ENCODE measurements around the gene NT5E.
"Not testable (repeated sequence)": the region's sequence is repeated elsewhere in the genome, so short reads cannot be mapped to it uniquely, and the experiment has no call there.

The NT5E gene

GRCh38 chr6:85449818-85450759 lies at the start of gene NT5E:
Gene NT5E, plus strand, starts transcription at chr6:85450083. Its CDS starts 57 bp downstream, at chr6:85450140.
- no peak for DNase-seq (ENCODE audit: low read depth in 1 of 2, low spot score in 1 of 2)

- no peak for DNase-seq (ENCODE audit: low read depth in 1 of 2, low spot score in 1 of 2)
Measured at GRCh38 chr6:85400331-85400730, 49.6 kb upstream of the NT5E start.

GRCh38 chr6:85401186-85402021 lies 48.5 kb upstream of the NT5E start:
- no peak for DNase-seq (ENCODE audit: low read depth in 1 of 2, low spot score in 1 of 2)

GRCh38 chr6:85402071-85402470 lies 47.8 kb upstream of the NT5E start:
- DNase-seq (ENCODE audit: low read depth in 1 of 2, low spot score in 1 of 2), result no peak

GRCh38 chr6:85402922-85403321 lies 47.0 kb upstream of the NT5E start:
- DNase-seq (ENCODE audit: low read depth in 1 of 2, low spot score in 1 of 2), result no peak

GRCh38 chr6:85403331-85404015 lies 46.4 kb upstream of the NT5E start:
- no peak for DNase-seq (ENCODE audit: low read depth in 1 of 2, low spot score in 1 of 2)

- DNase-seq (ENCODE audit: low read depth in 1 of 2, low spot score in 1 of 2), result not testable (repeated sequence)
Measured at GRCh38 chr6:85404016-85404563, 45.8 kb upstream of the NT5E start.

- no peak for DNase-seq (ENCODE audit: low read depth in 1 of 2, low spot score in 1 of 2)
Measured at GRCh38 chr6:85404564-85405174, 45.2 kb upstream of the NT5E start.

GRCh38 chr6:85405175-85405852 lies 44.6 kb upstream of the NT5E start:
- no peak for DNase-seq (ENCODE audit: low read depth in 1 of 2, low spot score in 1 of 2)

GRCh38 chr6:85405853-85406198 lies 44.1 kb upstream of the NT5E start:
- DNase-seq (ENCODE audit: low read depth in 1 of 2, low spot score in 1 of 2), result no peak

GRCh38 chr6:85406641-85407075 lies 43.2 kb upstream of the NT5E start:
- no peak for DNase-seq (ENCODE audit: low read depth in 1 of 2, low spot score in 1 of 2)

GRCh38 chr6:85408039-85408438 lies 41.8 kb upstream of the NT5E start:
- DNase-seq (ENCODE audit: low read depth in 1 of 2, low spot score in 1 of 2), result no peak

GRCh38 chr6:85412911-85413430 lies 36.9 kb upstream of the NT5E start:
- DNase-seq (ENCODE audit: low read depth in 1 of 2, low spot score in 1 of 2), result no peak

GRCh38 chr6:85416049-85416448 lies 33.8 kb upstream of the NT5E start:
- no peak for DNase-seq (ENCODE audit: low read depth in 1 of 2, low spot score in 1 of 2)

GRCh38 chr6:85416766-85417165 lies 33.1 kb upstream of the NT5E start:
- no peak for DNase-seq (ENCODE audit: low read depth in 1 of 2, low spot score in 1 of 2)

- no peak for DNase-seq (ENCODE audit: low read depth in 1 of 2, low spot score in 1 of 2)
Measured at GRCh38 chr6:85417336-85417735, 32.5 kb upstream of the NT5E start.

GRCh38 chr6:85418059-85418458 lies 31.8 kb upstream of the NT5E start:
- DNase-seq (ENCODE audit: low read depth in 1 of 2, low spot score in 1 of 2), result no peak

- no peak for DNase-seq (ENCODE audit: low read depth in 1 of 2, low spot score in 1 of 2)
Measured at GRCh38 chr6:85419046-85419759, 30.7 kb upstream of the NT5E start.

- DNase-seq (ENCODE audit: low read depth in 1 of 2, low spot score in 1 of 2), result no peak
Measured at GRCh38 chr6:85420551-85420950, 29.3 kb upstream of the NT5E start.

All from stimulated activated CD4-positive, alpha-beta T cell treated with anti-CD3 and anti-CD28 coated beads, Interleukin-15, amount 100 ng/mL, for 1 hour (primary cell).